Stimulated activated CD8-positive, alpha-beta memory T cell treated with anti-CD3 and anti-CD28 coated beads, Interleukin-4, amount 100 ng/mL, for 48 hours (primary cell): ENCODE results near the gene IGFALS.

Source experiments
- DNase-seq: peaks from one replicate; pipeline ENCODE4 v3.0.0-alpha.2; 2020

IGFALS gene

GRCh38 chr16:1763521-1764511, 29.7 kb downstream of the IGFALS start:
- no peak for DNase-seq

- no peak for DNase-seq
Measured at GRCh38 chr16:1762879-1763520, 30.5 kb downstream of the IGFALS start.

- no peak for DNase-seq
Measured at GRCh38 chr16:1762196-1762878, 31.2 kb downstream of the IGFALS start.

- no peak for DNase-seq
Measured at GRCh38 chr16:1761751-1762150, 31.8 kb downstream of the IGFALS start.

- no peak for DNase-seq
Measured at GRCh38 chr16:1760911-1761310, 32.6 kb downstream of the IGFALS start.

GRCh38 chr16:1759511-1759910, 34.0 kb downstream of the IGFALS start:
- no peak for DNase-seq

- DNase-seq: no peak
Measured at GRCh38 chr16:1758923-1759322, 34.6 kb downstream of the IGFALS start.

GRCh38 chr16:1757714-1758461, 35.6 kb downstream of the IGFALS start:
- DNase-seq: no peak

- DNase-seq: no peak
Measured at GRCh38 chr16:1754204-1754603, 39.3 kb downstream of the IGFALS start.

- no peak for DNase-seq
Measured at GRCh38 chr16:1752853-1753252, 40.7 kb downstream of the IGFALS start.

GRCh38 chr16:1751946-1752345, 41.6 kb downstream of the IGFALS start:
- no peak for DNase-seq

- DNase-seq: no peak
Measured at GRCh38 chr16:1749152-1750117, 44.1 kb downstream of the IGFALS start.

GRCh38 chr16:1747934-1748333, 45.6 kb downstream of the IGFALS start:
- DNase-seq: no peak

- DNase-seq: no peak
Measured at GRCh38 chr16:1746693-1747195, 46.8 kb downstream of the IGFALS start.

GRCh38 chr16:1745900-1746692, 47.4 kb downstream of the IGFALS start:
- DNase-seq: no peak

- no peak for DNase-seq
Measured at GRCh38 chr16:1745181-1745899, 48.2 kb downstream of the IGFALS start.

- DNase-seq: no peak
Measured at GRCh38 chr16:1744338-1744840, 49.1 kb downstream of the IGFALS start.

GRCh38 chr16:1743376-1744337, 49.8 kb downstream of the IGFALS start:
- DNase-seq: no peak
